GM15510 (cell line): Measurements from ENCODE around the gene EIF1AD.

Experiments used
- POLR2A ChIP-seq: IDR thresholded peaks from 3 replicates; pipeline ENCODE4 v1.6.1; 2011; ENCODE audit warnings: borderline replicate concordance; ENCODE audit not compliant: insufficient read length; ENCODE audit errors: extremely low read depth

EIF1AD gene

GRCh38 chr11:65983589-65983987 is 18.4 kb downstream of the EIF1AD start:
- no peak for TF ChIP-seq POLR2A

GRCh38 chr11:65982824-65983588 is 19.0 kb downstream of the EIF1AD start:
- TF ChIP-seq POLR2A: no peak

- no peak for TF ChIP-seq POLR2A
Observed at GRCh38 chr11:65981972-65982823, 19.8 kb downstream of the EIF1AD start.

GRCh38 chr11:65981101-65981740 is 20.7 kb downstream of the EIF1AD start:
- no peak for TF ChIP-seq POLR2A

- TF ChIP-seq POLR2A: no peak
Observed at GRCh38 chr11:65979261-65979759, 22.6 kb downstream of the EIF1AD start.

DNA sequence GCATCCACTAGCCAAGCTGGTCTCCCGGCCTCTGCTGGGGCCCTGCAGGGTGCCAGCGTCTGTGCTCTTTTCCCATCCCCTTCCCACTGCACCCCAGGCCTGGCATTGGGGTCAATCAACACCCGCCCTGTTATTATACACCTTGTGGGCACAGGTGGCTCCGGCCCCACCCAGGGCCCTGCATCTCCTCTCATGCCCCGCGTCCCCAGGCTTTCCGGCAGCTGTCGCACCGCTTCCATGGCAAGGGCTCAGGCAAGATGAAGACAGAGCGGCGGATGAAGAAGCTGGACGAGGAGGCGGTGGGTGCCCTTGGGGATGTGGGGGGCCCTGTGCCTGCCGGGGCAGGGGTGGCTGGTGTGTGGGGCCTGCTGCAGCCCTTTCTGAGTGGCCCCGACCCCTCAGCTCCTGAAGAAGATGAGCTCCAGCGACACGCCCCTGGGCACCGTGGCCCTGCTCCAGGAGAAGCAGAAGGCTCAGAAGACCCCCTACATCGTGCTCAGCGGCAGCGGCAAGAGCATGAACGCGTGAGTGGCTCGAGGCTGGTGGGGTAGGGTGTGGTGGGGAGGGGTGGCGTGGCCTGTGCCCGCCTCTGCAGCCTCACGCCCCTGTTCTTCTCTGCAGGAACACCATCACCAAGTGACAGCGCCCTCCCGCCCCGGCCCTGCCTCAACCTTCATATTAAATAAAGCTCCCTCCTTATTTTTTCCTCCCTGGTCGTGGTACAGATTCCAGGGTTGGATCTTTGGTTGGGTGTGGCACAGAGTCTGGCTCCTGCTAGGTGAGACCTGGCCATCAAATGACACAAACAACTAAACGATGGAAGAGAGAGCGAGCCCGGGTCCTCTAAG is 23.3 kb downstream of the EIF1AD start:
- no peak for TF ChIP-seq POLR2A

DNA sequence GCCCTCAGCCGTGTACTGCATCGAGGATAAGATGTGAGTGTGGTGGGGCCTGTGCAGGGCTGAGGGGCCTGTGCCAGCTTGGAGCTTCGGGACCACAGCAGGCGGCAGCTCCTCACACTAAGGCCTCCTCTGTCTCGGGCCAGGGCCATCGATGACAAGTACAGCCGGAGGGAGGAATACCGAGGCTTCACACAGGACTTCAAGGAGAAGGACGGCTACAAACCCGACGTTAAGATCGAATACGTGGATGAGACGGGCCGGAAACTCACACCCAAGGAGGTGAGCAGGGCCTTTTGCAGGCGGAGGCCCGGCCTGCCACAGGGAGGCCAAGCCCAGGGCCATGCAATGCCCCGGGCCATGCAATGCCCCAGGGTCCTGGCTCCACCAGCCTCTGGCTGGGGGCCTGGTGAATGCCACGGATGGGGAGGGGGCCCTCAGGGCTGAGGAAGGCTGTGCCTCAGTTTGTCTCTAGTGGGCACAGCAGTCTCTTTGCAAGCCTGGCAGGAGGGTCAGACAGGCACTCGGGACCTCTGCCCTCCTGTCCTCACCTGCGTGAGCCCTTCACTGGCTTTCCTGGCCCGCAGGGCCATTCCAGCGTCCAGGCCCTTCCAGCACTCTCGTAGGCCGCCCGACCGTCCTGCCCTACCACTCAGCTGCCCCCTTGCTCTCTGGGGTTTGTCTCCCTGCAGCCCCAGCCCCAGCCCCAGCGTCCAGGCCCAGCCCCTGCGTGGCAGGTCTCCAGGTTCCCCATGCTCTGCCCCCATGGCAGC is 24.2 kb downstream of the EIF1AD start:
- no peak for TF ChIP-seq POLR2A

- TF ChIP-seq POLR2A: no peak
Observed at GRCh38 chr11:65976216-65977176, 25.5 kb downstream of the EIF1AD start.

DNA sequence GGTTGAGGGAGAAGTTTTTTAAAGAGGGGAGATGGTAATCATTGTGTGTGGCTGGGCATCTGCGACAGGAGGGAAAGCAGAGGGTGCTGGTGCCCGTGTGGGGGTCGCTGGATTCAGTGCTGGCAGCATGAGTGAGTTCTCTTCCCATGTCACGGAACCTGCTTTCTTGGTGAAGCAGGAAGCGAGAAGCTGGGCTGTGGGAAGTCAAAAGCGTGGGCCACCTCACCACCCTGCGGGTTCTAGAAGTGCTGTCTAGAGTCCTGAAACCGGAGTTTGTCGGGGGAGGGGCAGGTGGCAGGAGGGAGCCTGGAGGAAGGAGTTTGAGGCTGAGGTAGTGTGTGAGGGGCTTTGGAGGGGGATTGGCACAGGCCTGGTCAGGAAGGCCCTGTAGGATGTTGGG is 26.2 kb downstream of the EIF1AD start:
- TF ChIP-seq POLR2A: no peak

- no peak for TF ChIP-seq POLR2A
Observed at GRCh38 chr11:65973439-65974110, 28.4 kb downstream of the EIF1AD start.

GRCh38 chr11:65972116-65972515 is 29.8 kb downstream of the EIF1AD start:
- no peak for TF ChIP-seq POLR2A
